LNCAP (cell line): ENCODE results near the gene SORCS2.

Experiments used
- TF ChIP-seq, protein P1 (sequence below): fragments of 450-650 bp; IDR thresholded peaks from 2 replicates; pipeline ENCODE4 v1.5.1; 2017; ENCODE audit warnings: mild to moderate bottlenecking

The SORCS2 gene

DNA sequence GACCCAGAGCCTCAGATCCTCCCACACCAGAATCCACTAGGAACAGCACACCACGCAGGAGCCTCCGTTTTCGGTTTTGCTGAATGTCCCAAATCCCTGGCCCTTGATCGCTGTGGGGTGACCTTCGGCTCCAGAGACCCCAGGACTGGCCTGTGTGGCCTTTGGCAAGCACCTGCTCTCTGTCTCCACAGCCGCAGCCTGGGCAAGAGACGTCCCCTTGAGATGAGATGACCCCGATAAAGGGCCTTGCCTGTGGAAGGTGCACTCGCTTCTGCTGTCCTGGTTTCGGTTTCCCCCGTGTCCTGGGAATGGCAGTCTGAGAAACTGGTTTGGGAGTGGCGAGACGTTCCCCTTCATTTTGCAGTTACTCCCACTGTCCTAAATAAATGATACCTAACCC is 232.8 kb downstream of the SORCS2 start:
- TF ChIP-seq, protein P1, sequence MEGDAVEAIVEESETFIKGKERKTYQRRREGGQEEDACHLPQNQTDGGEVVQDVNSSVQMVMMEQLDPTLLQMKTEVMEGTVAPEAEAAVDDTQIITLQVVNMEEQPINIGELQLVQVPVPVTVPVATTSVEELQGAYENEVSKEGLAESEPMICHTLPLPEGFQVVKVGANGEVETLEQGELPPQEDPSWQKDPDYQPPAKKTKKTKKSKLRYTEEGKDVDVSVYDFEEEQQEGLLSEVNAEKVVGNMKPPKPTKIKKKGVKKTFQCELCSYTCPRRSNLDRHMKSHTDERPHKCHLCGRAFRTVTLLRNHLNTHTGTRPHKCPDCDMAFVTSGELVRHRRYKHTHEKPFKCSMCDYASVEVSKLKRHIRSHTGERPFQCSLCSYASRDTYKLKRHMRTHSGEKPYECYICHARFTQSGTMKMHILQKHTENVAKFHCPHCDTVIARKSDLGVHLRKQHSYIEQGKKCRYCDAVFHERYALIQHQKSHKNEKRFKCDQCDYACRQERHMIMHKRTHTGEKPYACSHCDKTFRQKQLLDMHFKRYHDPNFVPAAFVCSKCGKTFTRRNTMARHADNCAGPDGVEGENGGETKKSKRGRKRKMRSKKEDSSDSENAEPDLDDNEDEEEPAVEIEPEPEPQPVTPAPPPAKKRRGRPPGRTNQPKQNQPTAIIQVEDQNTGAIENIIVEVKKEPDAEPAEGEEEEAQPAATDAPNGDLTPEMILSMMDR, result no peak

- TF ChIP-seq, protein P1, result no peak
These were observed 233.5 kb downstream of the SORCS2 start for GRCh38 chr4:7425591-7426468.

GRCh38 chr4:7426525-7427171 is 234.3 kb downstream of the SORCS2 start:
- TF ChIP-seq, protein P1, result no peak

GRCh38 chr4:7427361-7427760 is 235.0 kb downstream of the SORCS2 start:
- TF ChIP-seq, protein P1, result no peak

- TF ChIP-seq, protein P1, result no peak
These were observed 235.5 kb downstream of the SORCS2 start for GRCh38 chr4:7427831-7428260.

DNA sequence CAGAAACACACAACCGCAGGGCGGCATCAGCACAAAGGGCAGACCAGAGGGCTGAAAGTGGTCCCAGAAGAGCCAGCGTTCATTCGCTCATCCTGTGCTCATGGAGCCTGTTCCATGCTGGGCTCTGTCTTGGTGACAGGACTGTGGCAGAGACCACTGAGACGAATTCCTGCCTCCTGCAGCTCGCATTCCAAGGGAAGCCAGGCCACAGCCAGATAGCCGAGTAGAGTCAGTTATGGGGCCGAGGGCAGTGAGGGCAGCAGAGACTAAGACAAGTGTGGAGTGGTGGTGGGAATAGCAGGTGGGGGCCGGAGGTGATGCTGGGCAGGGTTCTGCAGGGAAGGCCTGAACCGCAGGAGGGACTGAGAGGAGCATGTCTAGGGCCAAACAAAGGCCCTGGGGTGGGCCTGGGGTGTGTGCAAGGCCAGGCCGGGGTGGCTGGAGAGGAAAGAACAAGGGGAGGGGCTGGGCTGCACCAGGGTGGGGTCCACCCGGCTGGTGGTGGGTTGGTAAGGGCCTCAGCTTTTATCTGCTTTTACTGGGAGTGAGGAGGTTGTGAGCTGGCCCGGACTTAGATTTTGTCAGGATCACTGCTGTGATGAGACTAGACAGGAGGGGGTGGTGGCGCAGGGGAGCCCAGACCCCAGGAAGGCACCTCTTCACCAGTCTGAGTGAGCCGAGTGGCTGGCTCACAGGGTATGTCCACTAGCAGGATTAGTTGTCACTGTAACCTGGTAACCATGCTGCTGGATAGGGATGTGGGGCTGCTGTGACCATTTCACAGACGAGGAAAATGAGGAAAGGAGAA is 236.1 kb downstream of the SORCS2 start:
- TF ChIP-seq, protein P1, result no peak

DNA sequence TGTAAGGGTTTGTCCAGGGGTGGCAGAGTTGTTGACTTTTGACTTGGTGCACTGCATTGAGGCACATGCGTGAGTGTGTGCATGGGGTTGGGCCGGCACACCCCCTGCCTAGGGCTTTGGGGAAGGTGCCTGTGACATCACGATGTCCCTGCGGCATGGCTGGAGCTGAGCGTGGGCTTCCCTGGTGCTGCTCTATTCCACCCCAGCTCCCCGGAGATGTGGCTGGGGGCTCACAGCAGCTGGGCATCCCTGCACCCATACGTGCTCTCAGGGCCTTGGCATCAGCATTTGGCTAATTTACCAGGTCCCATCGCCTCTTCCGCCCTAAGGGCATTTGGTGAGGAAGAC is 236.7 kb downstream of the SORCS2 start:
- TF ChIP-seq, protein P1, result no peak
